IMR-90 (cell line): ENCODE data around the gene HTR1D.

Source experiments
- BHLHE40 ChIP-seq: fragments of 150-350 bp; IDR thresholded peaks from 2 replicates; pipeline ENCODE4 v1.6.1; 2016; ENCODE audit warnings: mild to moderate bottlenecking, low read depth, low read length
- CTCF ChIP-seq: conservative IDR thresholded peaks from 2 replicates; pipeline ENCODE4 v1.5.1; 2012; ENCODE audit warnings: mild to moderate bottlenecking, low read depth, low read length, improper control_type of control experiment
- POLR2A ChIP-seq: IDR thresholded peaks from 2 replicates; pipeline ENCODE4 v1.6.1; 2012; ENCODE audit warnings: mild to moderate bottlenecking, low read depth, low read length
- RFX5 ChIP-seq: IDR thresholded peaks from 2 replicates; pipeline ENCODE4 v1.8.0; 2012; ENCODE audit warnings: low read depth, mild to moderate bottlenecking, low read length, moderate library complexity

GRCh38 chr1:23209770-23210169 is 7.5 kb downstream of the HTR1D start:
- TF ChIP-seq CTCF, result no peak
- no peak for TF ChIP-seq BHLHE40
- no peak for TF ChIP-seq POLR2A
- TF ChIP-seq RFX5, result no peak
